Bronchial epithelial cell (primary cell): ENCODE results near the gene OR5K1. TPM values are rescaled to one million over a fixed set of nuclear protein-coding genes. Genes with fewer than 3 reads are reported as not detected.

Experiments used
- DNase-seq: peaks from one replicate; pipeline ENCODE4 v3.0.0-alpha.2; 2010; ENCODE audit warnings: low read depth
- FAIRE-seq: peaks from 2 replicates; lab custom pipeline; 2011; peaks lifted over from hg19 to GRCh38; lab: Jason Lieb, UNC
- H3K27me3 ChIP-seq: 2 replicates; pipeline ENCODE4 v1.5.1; 2011; ENCODE audit warnings: low read length; ENCODE audit not compliant: control insufficient read depth, insufficient read depth
- H3K36me3 ChIP-seq: 2 replicates; pipeline ENCODE4 v1.5.1; 2011; ENCODE audit warnings: low read length; ENCODE audit not compliant: control insufficient read depth, insufficient read depth
- H3K4me3 ChIP-seq: 2 replicates; pipeline ENCODE4 v1.5.1; 2011; ENCODE audit warnings: mild to moderate bottlenecking, low read depth, low read length, control low read depth
- CTCF ChIP-seq: IDR thresholded peaks from 2 replicates; pipeline ENCODE4 v1.5.1; 2011; ENCODE audit warnings: mild to moderate bottlenecking, moderate library complexity, low read length, control low read depth, inconsistent platforms; ENCODE audit not compliant: insufficient read depth, severe bottlenecking
- total RNA-seq: library from RNA; depleted of rRNA; stranded (reverse); fragments of >200 nt; gene quantifications from 2 replicates; pipeline ENCODE4 v1.2.1, GENCODE V29; 2014

OR5K1 gene
- total RNA-seq = not detected in 2 replicates

- no peak for TF ChIP-seq CTCF
- Histone ChIP-seq H3K36me3 (no peaks in the 10 kb centered on the region), H3K4me3 (no peak within 1 kb of the TSS), H3K27me3 (no peaks in the 10 kb centered on the region)
- DNase-seq (no peak), FAIRE-seq (no peak)
Measured at GRCh38 chr3:98462901-98463300, at the start of gene OR5K1. Gene OR5K1, plus strand, starts transcription at chr3:98463201. Its CDS starts 6,376 bp downstream, at chr3:98469577.

DNA sequence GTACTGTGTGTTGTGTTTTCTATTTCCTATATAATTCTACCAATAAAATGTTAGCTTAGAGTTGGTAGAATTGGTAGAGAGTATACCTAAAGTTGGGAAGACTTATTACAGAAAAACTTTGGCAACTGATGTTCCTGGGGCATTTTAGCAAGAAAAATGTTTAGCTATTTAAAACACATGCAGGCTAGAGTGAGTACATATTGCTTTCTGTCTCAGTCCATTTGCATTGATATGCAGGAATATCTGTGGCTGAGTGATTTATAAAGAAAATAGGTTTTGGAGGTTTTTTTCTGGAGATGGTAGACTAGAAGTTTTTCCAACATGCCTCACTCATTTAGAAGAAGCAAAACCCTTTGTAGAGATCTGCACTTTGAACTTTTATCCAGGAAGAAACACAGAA lies 30.4 kb upstream of the OR5K1 start:
- no peaks in the 10 kb centered on the region for H3K27me3 ChIP-seq
- TF ChIP-seq CTCF = no peak
- no peaks in the 10 kb centered on the region for H3K36me3 ChIP-seq
- no peak overlapping the region for H3K4me3 ChIP-seq
- DNase-seq (no peak), FAIRE-seq (no peak)

GRCh38 chr3:98433764-98434163 lies 29.2 kb upstream of the OR5K1 start:
- H3K27me3 ChIP-seq = no peaks in the 10 kb centered on the region
- TF ChIP-seq CTCF = no peak
- H3K4me3 ChIP-seq = no peak overlapping the region
- no peak for DNase-seq
- H3K36me3 ChIP-seq = no peaks in the 10 kb centered on the region
- FAIRE-seq = no peak

DNA sequence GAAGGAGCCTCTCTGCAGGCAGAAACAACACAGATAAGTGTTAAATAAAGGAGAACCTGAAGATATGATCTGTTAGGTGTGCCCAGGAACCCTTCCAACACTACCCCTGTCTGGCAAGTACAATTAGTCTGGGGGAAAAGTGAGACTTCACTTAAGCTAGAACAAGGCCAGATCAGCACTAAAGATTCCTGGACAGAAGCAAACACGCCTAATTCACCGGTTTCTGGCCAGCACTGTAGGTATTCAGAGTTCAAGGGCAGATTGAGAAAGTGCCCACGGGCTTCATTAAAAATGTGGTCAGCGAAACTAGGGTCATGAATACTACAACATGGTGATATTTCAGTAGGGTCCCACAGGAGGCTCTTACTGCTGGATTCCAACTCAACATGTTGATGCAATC lies 28.6 kb upstream of the OR5K1 start:
- TF ChIP-seq CTCF = no peak
- Histone ChIP-seq H3K4me3 (no peak overlapping the region), H3K27me3 (no peaks in the 10 kb centered on the region), H3K36me3 (no peaks in the 10 kb centered on the region)
- FAIRE-seq (no peak), DNase-seq (no peak)

- Histone ChIP-seq H3K27me3 (no peaks in the 10 kb centered on the region), H3K4me3 (no peak overlapping the region), H3K36me3 (no peaks in the 10 kb centered on the region)
- peak; percentile 33 for DNase-seq
- FAIRE-seq = no peak
- TF ChIP-seq CTCF = no peak
Measured at GRCh38 chr3:98440283-98440682, 22.7 kb upstream of the OR5K1 start.

- no peaks in the 10 kb centered on the region for H3K36me3 ChIP-seq
- peak overlapping the region; percentile 10 for H3K4me3 ChIP-seq
- peak; percentile 100 for DNase-seq
- TF ChIP-seq CTCF = no peak
- peak; percentile 94 for FAIRE-seq
- no peaks in the 10 kb centered on the region for H3K27me3 ChIP-seq
Measured at GRCh38 chr3:98445949-98446406, 17.0 kb upstream of the OR5K1 start.
